Measurements from ENCODE around the gene MAPK12. TPM values are rescaled to one million over a fixed set of nuclear protein-coding genes. Genes with fewer than 3 reads are reported as not detected.

MAPK12 gene
- total and polyA plus RNA-seq, 2 of the 4 experiments (the other 2 are of a cell fraction), result 41.0 to 56.3 TPM

DNA sequence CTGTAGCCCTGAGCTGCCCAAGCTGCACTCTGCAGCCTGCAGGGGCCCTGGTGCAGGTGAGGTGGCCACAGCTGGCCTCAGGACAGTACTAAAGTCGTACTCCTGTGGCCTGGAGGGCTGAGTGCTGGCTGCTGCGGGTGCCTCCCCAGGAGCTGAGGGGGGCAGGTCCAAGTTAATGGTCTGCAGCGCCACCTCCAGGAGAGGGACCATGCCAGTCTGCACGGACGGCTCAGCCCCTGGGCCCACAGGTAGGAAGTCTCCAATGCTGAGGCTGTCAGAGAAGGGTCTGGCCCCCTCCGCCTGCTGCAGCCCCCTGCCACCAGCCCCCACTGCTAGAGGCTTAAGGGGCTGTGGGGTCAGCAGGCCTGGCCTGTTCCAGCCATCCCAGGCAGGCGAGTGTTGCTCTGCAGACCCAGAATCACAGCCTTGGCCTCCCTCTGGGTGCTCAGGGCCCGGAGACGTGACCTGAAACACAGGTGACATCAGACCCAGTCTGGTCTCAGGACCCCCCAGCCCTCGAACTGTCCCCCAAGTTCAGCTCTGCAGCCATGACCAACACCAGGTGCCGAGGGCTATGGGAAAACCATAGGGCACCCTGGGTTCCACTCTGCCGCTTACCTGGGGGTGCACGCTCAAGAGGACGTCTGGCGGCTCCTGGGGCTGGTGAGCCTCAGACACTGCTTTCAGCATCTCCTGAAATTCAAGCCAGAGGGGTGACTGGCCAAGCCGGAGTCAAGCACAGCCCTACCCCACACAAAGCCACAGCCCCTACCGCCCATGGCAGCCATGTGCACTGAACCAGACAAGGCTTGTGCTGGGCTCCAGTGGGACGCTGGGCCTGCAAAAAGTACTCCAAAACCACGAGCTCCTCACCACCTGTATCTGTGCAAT, 39.8 kb downstream of the MAPK12 start:
- no TSS peak for BruUV-seq (replicated peaks)
- no peak overlapping the region for H3K56ac ChIP-seq (ENCODE audit: extremely low read depth, insufficient read depth, low read length)
- H4K8ac ChIP-seq (ENCODE audit: low read depth in 2 of 2, low read length in 2 of 2), result no peak overlapping the region
- DNase-seq, result no peak
- no peak overlapping the region for H2BK20ac ChIP-seq (ENCODE audit: low read depth, low read length)
- H3K36me3 ChIP-seq (ENCODE audit: control insufficient read depth, insufficient read depth, low read length), result peaks cover 82% of the 10 kb centered on the region
- H2BK15ac ChIP-seq (ENCODE audit: low read depth, low read length), result no peak overlapping the region
- no peak overlapping the region for H3K27ac ChIP-seq (ENCODE audit: insufficient read depth, low read length)
- H3K9me3 ChIP-seq (ENCODE audit: control insufficient read depth, insufficient read depth, low read length), result no peaks in the 10 kb centered on the region
- H3K4me2 ChIP-seq (ENCODE audit: low read depth, low read length), result no peak overlapping the region
- H3K9me1 ChIP-seq (ENCODE audit: insufficient read depth, low read length), result peaks cover 3% of the 10 kb centered on the region; the same call in 1 of the 2 replicates
- no peak overlapping the region for H3K23ac ChIP-seq (ENCODE audit: low read depth, low read length)
- dilution Hi-C loops (cut with HindIII; ENCODE audit: low sequenced_read_pairs, unreplicated experiment), result no loop called here
- H3K18ac ChIP-seq (ENCODE audit: low read depth, low read length), result no peak overlapping the region
- no peak overlapping the region for H2BK120ac ChIP-seq (ENCODE audit: low read depth, low read length)
- no peak for ATAC-seq (ENCODE audit: low read depth)
- TF ChIP-seq, protein P1, sequence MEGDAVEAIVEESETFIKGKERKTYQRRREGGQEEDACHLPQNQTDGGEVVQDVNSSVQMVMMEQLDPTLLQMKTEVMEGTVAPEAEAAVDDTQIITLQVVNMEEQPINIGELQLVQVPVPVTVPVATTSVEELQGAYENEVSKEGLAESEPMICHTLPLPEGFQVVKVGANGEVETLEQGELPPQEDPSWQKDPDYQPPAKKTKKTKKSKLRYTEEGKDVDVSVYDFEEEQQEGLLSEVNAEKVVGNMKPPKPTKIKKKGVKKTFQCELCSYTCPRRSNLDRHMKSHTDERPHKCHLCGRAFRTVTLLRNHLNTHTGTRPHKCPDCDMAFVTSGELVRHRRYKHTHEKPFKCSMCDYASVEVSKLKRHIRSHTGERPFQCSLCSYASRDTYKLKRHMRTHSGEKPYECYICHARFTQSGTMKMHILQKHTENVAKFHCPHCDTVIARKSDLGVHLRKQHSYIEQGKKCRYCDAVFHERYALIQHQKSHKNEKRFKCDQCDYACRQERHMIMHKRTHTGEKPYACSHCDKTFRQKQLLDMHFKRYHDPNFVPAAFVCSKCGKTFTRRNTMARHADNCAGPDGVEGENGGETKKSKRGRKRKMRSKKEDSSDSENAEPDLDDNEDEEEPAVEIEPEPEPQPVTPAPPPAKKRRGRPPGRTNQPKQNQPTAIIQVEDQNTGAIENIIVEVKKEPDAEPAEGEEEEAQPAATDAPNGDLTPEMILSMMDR (conservative IDR thresholded peaks at IDR 0.05; ENCODE audit: low read depth, low read length), result 0 out of 2 replicates have a peak, but pooled peaks have one; percentile 3
- no peak for TF ChIP-seq MAZ (IDR thresholded peaks at IDR 0.05; ENCODE audit: borderline replicate concordance, low read depth, low read length)
- H3K4ac ChIP-seq (ENCODE audit: low read depth, low read length), result no peak overlapping the region
- 100% methylated on average over 3 of the region's 19 CpGs; no CpG with 5 or more reads in 1 of the 2 experiments for WGBS, 2 experiments (ENCODE audit: extremely low coverage in 2 of 2, insufficient read length in 1 of 2)
- H3K9ac ChIP-seq (ENCODE audit: low read depth, low read length), result no peak overlapping the region
- CTCF ChIA-PET, result interaction anchor here (0.5 kb wide), 1 partner anchor 22 kb away, joined by 3 read pairs; no protein-coding TSS in a partner anchor
- no peak overlapping the region for H2AK5ac ChIP-seq (ENCODE audit: low read depth, low read length)
- H2BK5ac ChIP-seq (ENCODE audit: low read depth, low read length, poor library complexity, severe bottlenecking), result no peak overlapping the region
- peaks cover 24% of the 10 kb centered on the region for H4K20me1 ChIP-seq (ENCODE audit: insufficient read depth, low read length)
- no peak overlapping the region for H2AK9ac ChIP-seq (replicated peaks; ENCODE audit: low read depth, low read length, poor library complexity)
- in situ Hi-C loops (cut with MboI; ENCODE audit: low sequenced_read_pairs), result loop anchor here (25.0 kb wide), 1 partner anchor 409 kb away; no protein-coding TSS in a partner anchor
- no peak overlapping the region for H4K5ac ChIP-seq (ENCODE audit: low read depth, low read length)
- no peak overlapping the region for H3K4me3 ChIP-seq (ENCODE audit: insufficient read depth, low read depth, low read length)
- no peaks in the 10 kb centered on the region for H3K27me3 ChIP-seq (ENCODE audit: control insufficient read depth, insufficient read depth, low read length)
- intact Hi-C loops (cut with micrococcal nuclease), result no loop called here
- POLR2A ChIA-PET (ENCODE audit: unreplicated experiment), result no interaction called here
- no peak overlapping the region for H3K14ac ChIP-seq (replicated peaks; ENCODE audit: low read depth, low read length)
- H2AFZ ChIP-seq (replicated peaks; ENCODE audit: low read length, poor library complexity), result no peak overlapping the region
- no peak overlapping the region for H4K91ac ChIP-seq (ENCODE audit: insufficient read depth, low read depth, low read length)
- peaks cover 4 to 17% of the 10 kb centered on the region in 2 experiments; a peak in 2 of 4 replicates for H3K79me1 ChIP-seq (ENCODE audit: low read depth in 1 of 2, low read length in 2 of 2)
- H3K4me1 ChIP-seq (ENCODE audit: control insufficient read depth, insufficient read depth, low read length), result no peaks in the 10 kb centered on the region
